GM21825 (cell line): Measurements from ENCODE around the gene MICAL3.

Source experiments
- ATAC-seq: cut with Tn5 transposase; IDR thresholded peaks from one replicate; pipeline ENCODE4 v1.9.1; 2021; ENCODE audit warnings: mild to moderate bottlenecking, moderate library complexity; ENCODE audit not compliant: unreplicated experiment

Gene MICAL3

GRCh38 chr22:17956630-17957029 is 67.7 kb downstream of the MICAL3 start:
- ATAC-seq = no peak

GRCh38 chr22:17955590-17956379 is 68.6 kb downstream of the MICAL3 start:
- ATAC-seq = no peak

GRCh38 chr22:17954860-17955587 is 69.3 kb downstream of the MICAL3 start:
- ATAC-seq = no peak

- no peak for ATAC-seq
Measured at GRCh38 chr22:17954200-17954859, 70.0 kb downstream of the MICAL3 start.

GRCh38 chr22:17953147-17953546 is 71.2 kb downstream of the MICAL3 start:
- no peak for ATAC-seq

- no peak for ATAC-seq
Measured at GRCh38 chr22:17952273-17952801, 72.0 kb downstream of the MICAL3 start.

- no peak for ATAC-seq
Measured at GRCh38 chr22:17951315-17951714, 73.0 kb downstream of the MICAL3 start.

GRCh38 chr22:17950651-17951214 is 73.6 kb downstream of the MICAL3 start:
- no peak for ATAC-seq

GRCh38 chr22:17949642-17950473 is 74.5 kb downstream of the MICAL3 start:
- no peak for ATAC-seq

GRCh38 chr22:17948101-17948500 is 76.3 kb downstream of the MICAL3 start:
- no peak for ATAC-seq

- ATAC-seq = no peak
Measured at GRCh38 chr22:17946662-17947367, 77.5 kb downstream of the MICAL3 start.

- ATAC-seq = no peak
Measured at GRCh38 chr22:17945888-17946648, 78.3 kb downstream of the MICAL3 start.

GRCh38 chr22:17945156-17945887 is 79.0 kb downstream of the MICAL3 start:
- ATAC-seq = no peak

GRCh38 chr22:17944256-17944655 is 80.1 kb downstream of the MICAL3 start:
- ATAC-seq = no peak

GRCh38 chr22:17943533-17944249 is 80.7 kb downstream of the MICAL3 start:
- no peak for ATAC-seq

- ATAC-seq = no peak
Measured at GRCh38 chr22:17942721-17943120, 81.6 kb downstream of the MICAL3 start.
